ENCODE measurements around the gene ZSCAN18. TPM values are rescaled to one million over a fixed set of nuclear protein-coding genes. Genes with fewer than 3 reads are reported as not detected.

Gene ZSCAN18
- total RNA-seq, 4 donors from 2014 or later, result 9.0 to 49.6 (median 21.1) TPM

- Histone ChIP-seq H3K9me3 (peaks cover 12 to 100% (median 100%) of the 10 kb centered on the region in 3 donors), H3K36me3 (peaks cover 18 to 75% (median 19%) of the 10 kb centered on the region in 3 donors), H3K27ac (no peak overlapping the region), H3K4me1 (no peaks in the 10 kb centered on the region), H3K4me3 (peak overlapping the region in 1 of 4 donors; percentile 37), H3K27me3 (no peaks in the 10 kb centered on the region)
- WGBS, 2 donors, result 87 to 97% methylated on average over 9 to 12 of the region's 12 CpGs
- DNase-seq, result no peak
- TF ChIP-seq POLR2A (IDR thresholded peaks at IDR 0.05) (no peak), CTCF (IDR thresholded peaks at IDR 0.05) (no peak)
- intact Hi-C loops (cut with DNase I), result no loop called here
Observed at GRCh38 chr19:58128041-58128685, 30.1 kb upstream of the ZSCAN18 start.

- Histone ChIP-seq H3K4me1 (no peaks in the 10 kb centered on the region), H3K27me3 (peaks cover 0 to under 1% (median 0%) of the 10 kb centered on the region in 4 donors), H3K36me3 (peaks cover 0 to 27% (median 5%) of the 10 kb centered on the region in 3 donors), H3K27ac (no peak overlapping the region), H3K9me3 (peaks cover 0 to 99% (median 98%) of the 10 kb centered on the region in 3 donors), H3K4me3 (no peak overlapping the region)
- no peak for DNase-seq
- intact Hi-C loops (cut with DNase I), result no loop called here
- TF ChIP-seq CTCF (IDR thresholded peaks at IDR 0.05) (no peak), POLR2A (IDR thresholded peaks at IDR 0.05) (no peak)
- 43 to 58% methylated on average over 3 to 5 of the region's 5 CpGs for WGBS, 2 donors
Observed at GRCh38 chr19:58123354-58123753, 25.3 kb upstream of the ZSCAN18 start.

- Histone ChIP-seq H3K36me3 (no peaks in the 10 kb centered on the region), H3K27ac (no peak overlapping the region), H3K27me3 (peaks cover 0 to 27% (median 0%) of the 10 kb centered on the region in 4 donors), H3K4me1 (no peaks in the 10 kb centered on the region), H3K9me3 (peaks cover 0 to 97% (median 94%) of the 10 kb centered on the region in 3 donors), H3K4me3 (peak overlapping the region in 1 of 4 donors; percentile 19)
- intact Hi-C loops (cut with DNase I), result no loop called here
- TF ChIP-seq CTCF (IDR thresholded peaks at IDR 0.05) (no peak), POLR2A (IDR thresholded peaks at IDR 0.05) (no peak)
- DNase-seq, result no peak
- WGBS, 2 donors, result 81 to 83% methylated on average over 5 of the region's 5 CpGs
Observed at GRCh38 chr19:58118979-58119733, 21.1 kb upstream of the ZSCAN18 start.

- Histone ChIP-seq H3K9me3 (peaks cover 0 to 97% (median 93%) of the 10 kb centered on the region in 3 donors), H3K4me3 (peak overlapping the region in 1 of 4 donors; percentile 19), H3K36me3 (no peaks in the 10 kb centered on the region), H3K27me3 (peaks cover 0 to 27% (median 0%) of the 10 kb centered on the region in 4 donors), H3K4me1 (no peaks in the 10 kb centered on the region), H3K27ac (no peak overlapping the region)
- WGBS, 2 donors, result 11 to 20% methylated on average over 24 to 30 of the region's 77 CpGs
- TF ChIP-seq CTCF (IDR thresholded peaks at IDR 0.05), result no peak
- TF ChIP-seq POLR2A (IDR thresholded peaks at IDR 0.05), result no peak
- intact Hi-C loops (cut with DNase I), result no loop called here
- DNase-seq, result no peak
Observed at GRCh38 chr19:58117841-58118575, 20.0 kb upstream of the ZSCAN18 start.

GRCh38 chr19:58108546-58108817 is 10.5 kb upstream of the ZSCAN18 start:
- Histone ChIP-seq H3K36me3 (no peaks in the 10 kb centered on the region), H3K4me3 (no peak overlapping the region), H3K4me1 (no peaks in the 10 kb centered on the region), H3K27me3 (no peaks in the 10 kb centered on the region), H3K27ac (no peak overlapping the region), H3K9me3 (peaks cover 0 to 98% (median 80%) of the 10 kb centered on the region in 3 donors)
- TF ChIP-seq CTCF (IDR thresholded peaks at IDR 0.05) (no peak), POLR2A (IDR thresholded peaks at IDR 0.05) (no peak)
- WGBS, 2 donors, result 74 to 86% methylated on average over 3 of the region's 3 CpGs
- no peak for DNase-seq
- intact Hi-C loops (cut with DNase I), result no loop called here

Data from esophagus squamous epithelium (tissue), 5 donors.